Skeletal muscle satellite cell (primary cell): Measurements from ENCODE around the gene CCDC126. TPM values are rescaled to one million over a fixed set of nuclear protein-coding genes. Genes with fewer than 3 reads are reported as not detected.
"Not testable (repeated sequence)": the region's sequence is repeated elsewhere in the genome, so short reads cannot be mapped to it uniquely, and the experiment has no call there.

Experiments
- H3K27me3 ChIP-seq: 2 replicates; pipeline ENCODE4 v1.7.0; 2013; ENCODE audit warnings: low read length; ENCODE audit not compliant: control insufficient read depth, insufficient read depth
- H3K36me3 ChIP-seq: 2 replicates; pipeline ENCODE4 v1.7.0; 2013; ENCODE audit warnings: mild to moderate bottlenecking, control low read depth, low read length; ENCODE audit not compliant: insufficient read depth
- H3K4me1 ChIP-seq: 2 replicates; pipeline ENCODE4 v1.7.0; 2013; ENCODE audit warnings: low read length; ENCODE audit not compliant: control insufficient read depth, insufficient read depth
- H3K4me2 ChIP-seq: 2 replicates; pipeline ENCODE4 v1.7.0; 2013; ENCODE audit warnings: mild to moderate bottlenecking, low read length
- H3K4me3 ChIP-seq: 2 replicates; pipeline ENCODE4 v1.7.0; 2013; ENCODE audit warnings: low read length
- H3K9ac ChIP-seq: 2 replicates; pipeline ENCODE4 v1.7.0; 2013; ENCODE audit warnings: mild to moderate bottlenecking, low read depth, low read length, moderate library complexity
- H3K9me3 ChIP-seq: replicated peaks from 2 replicates; pipeline ENCODE4 v1.7.0; 2013; ENCODE audit warnings: mild to moderate bottlenecking, control low read depth, low read length
- small RNA-seq: library from RNA; depleted of rRNA; stranded (forward); fragments of <200 nt; gene quantifications from one replicate; pipeline ENCODE3, GENCODE V24; 2012

Gene CCDC126

DNA sequence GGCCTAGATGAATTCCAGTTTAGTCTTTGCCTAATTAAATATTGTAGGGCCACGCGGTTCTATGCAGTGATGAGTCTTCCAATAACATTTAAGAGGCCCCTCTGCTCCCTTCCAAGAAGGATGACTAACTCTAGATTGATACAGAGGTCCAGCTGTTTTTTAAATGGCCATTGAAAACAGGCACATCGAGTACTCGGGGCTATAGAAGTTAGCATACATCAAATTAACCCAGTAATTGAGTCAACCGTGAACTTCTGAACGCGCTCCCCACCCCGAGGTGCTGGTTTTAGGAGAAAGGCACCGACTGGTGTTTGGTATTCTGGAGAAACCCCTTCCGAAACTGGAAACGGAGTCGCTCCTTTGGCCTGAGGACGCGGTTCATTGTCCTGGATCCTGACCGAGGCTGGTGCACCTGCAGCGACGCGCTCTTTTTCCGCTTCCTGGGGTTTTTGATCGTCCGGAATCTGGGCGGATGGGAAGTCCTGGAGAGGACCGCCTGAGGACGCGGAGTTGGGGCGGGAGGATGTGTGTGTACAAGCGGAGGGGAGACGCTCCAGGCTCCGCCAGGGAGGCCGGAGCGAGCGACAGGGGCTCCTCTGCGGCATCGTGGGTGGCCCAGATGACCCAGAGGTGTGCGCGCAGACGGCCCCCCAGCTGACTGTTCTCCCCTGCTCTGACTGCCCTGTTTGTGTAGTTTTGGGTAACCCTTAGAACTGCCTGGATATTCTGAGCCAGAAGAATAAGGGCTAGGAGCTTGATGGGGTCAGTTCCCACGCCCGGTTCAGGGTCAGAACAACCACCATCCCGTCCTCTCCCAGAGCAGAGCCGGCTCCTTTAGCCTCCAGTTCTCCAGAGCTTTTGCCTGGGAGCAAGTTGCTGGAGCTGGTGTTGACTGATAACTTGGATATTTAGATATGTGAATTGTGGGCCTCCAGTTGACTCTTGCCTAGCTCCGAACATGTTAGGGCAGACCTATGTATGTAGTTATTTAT, 83.5 kb downstream of the CCDC126 start:
- Histone ChIP-seq H3K4me1 (peaks cover 13% of the 10 kb centered on the region), H3K9me3 (no peaks in the 10 kb centered on the region), H3K4me2 (peak overlapping the region; percentile 86), H3K9ac (peak overlapping the region; percentile 34), H3K4me3 (peak overlapping the region; percentile 73), H3K27me3 (no peaks in the 10 kb centered on the region), H3K36me3 (no peaks in the 10 kb centered on the region)

DNA sequence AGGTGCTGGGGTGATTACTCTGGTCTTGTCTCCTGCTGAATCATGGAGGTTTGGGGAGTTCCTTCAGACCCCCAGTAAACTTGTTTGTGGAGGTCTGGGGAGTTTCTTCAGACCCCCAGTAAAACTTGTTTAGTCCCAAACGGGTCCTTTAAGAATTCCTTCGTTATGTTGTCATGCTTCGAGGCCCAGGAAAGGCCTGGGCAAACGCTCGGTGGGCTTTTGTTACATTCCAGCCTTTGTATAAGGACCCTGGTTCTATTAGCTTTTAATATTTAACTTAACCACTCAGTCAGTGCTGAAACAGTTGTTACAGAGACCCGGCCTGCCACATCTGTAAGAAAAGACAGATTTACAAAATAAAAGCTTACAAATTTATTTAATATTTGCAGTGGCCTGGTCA, 86.9 kb downstream of the CCDC126 start:
- not testable (repeated sequence) for H3K27me3 ChIP-seq, H3K9ac ChIP-seq, H3K4me2 ChIP-seq, H3K4me3 ChIP-seq, H3K9me3 ChIP-seq, H3K36me3 ChIP-seq
- H3K4me1 ChIP-seq: peaks cover 20% of the 10 kb centered on the region

DNA sequence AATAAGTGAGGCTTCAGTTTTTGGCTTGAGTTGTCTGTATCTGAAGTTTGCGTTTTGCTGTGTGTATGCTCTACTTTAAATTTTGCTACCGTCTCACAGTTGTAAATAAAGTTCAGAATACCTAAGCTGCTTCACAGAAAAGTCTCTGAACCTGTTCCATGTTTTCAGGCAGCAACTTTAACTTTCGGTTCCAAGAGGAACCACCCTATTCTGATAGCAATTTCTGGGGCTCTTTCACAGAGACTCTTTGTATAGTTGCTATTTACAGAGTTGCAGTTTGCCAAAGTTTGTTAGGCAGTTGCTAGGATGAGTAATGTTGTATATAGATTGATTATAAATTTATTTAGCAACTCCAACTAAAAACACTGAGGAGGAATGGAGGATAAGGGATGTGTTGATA, 88.5 kb downstream of the CCDC126 start:
- Histone ChIP-seq H3K4me3 (no peak overlapping the region), H3K9me3 (no peaks in the 10 kb centered on the region), H3K27me3 (no peaks in the 10 kb centered on the region), H3K9ac (no peak overlapping the region), H3K4me1 (peaks cover 11% of the 10 kb centered on the region), H3K4me2 (no peak overlapping the region), H3K36me3 (no peaks in the 10 kb centered on the region)

DNA sequence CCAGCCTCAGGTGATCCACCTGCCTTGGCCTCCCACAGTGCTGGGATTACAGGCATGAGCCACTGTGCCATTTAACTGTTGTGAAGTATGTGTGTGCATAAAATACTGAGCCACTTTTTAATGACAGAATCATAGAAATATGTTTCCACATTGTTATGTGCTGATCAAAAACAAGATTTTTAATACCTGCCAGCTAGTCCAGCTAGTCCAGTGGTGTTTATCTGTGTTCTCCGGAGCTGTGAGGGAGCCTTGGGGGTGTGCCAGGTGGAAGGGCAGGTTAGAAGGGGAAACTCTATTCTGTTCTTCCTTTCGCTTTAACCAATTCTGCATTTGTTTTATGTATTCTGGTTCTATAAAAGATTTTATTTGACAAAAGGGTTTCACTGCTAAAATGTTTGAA, 89.8 kb downstream of the CCDC126 start:
- Histone ChIP-seq H3K4me3 (no peak overlapping the region), H3K36me3 (no peaks in the 10 kb centered on the region), H3K4me2 (peak overlapping the region; percentile 12), H3K9me3 (no peaks in the 10 kb centered on the region), H3K9ac (no peak overlapping the region), H3K27me3 (no peaks in the 10 kb centered on the region), H3K4me1 (peaks cover 10% of the 10 kb centered on the region)

DNA sequence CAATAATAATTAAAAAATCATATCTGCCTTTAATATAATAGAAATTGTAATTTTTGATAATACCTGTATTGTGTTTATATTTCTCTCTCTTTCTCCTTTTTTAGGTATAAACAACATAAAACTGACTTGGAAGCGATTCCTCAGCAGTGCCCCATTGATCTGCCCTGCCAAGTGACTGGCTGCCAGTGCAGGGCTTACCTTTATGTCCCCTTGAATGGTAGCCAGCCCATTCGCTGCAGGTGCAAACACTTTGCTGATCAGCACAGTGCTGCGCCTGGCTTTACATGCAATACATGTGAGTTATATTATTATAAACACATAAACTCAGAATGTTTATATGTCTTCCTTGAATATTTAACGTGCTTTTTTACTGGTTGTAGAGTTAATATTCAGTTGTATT, 92.0 kb downstream of the CCDC126 start:
- Histone ChIP-seq H3K9me3 (no peaks in the 10 kb centered on the region), H3K4me1 (peaks cover 10% of the 10 kb centered on the region), H3K36me3 (no peaks in the 10 kb centered on the region), H3K4me3 (no peak overlapping the region), H3K27me3 (no peaks in the 10 kb centered on the region), H3K4me2 (no peak overlapping the region), H3K9ac (no peak overlapping the region)

DNA sequence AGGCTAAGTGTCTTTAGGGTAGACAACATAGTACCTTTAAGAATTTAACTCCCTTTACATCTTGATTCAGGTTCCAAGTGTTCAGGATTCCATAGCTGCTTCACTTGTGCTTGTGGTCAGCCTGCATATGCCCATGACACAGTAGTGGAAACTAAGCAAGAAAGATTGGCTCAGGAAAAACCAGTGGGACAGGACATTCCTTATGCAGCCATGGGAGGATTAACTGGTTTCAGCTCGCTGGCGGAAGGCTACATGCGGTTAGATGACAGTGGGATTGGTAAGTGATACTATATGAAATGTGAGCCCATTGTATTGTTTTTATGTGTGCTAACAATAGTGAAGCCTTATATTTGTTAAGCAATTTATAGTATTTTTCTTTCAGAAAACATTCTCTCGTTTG, 94.1 kb downstream of the CCDC126 start:
- Histone ChIP-seq H3K27me3 (no peaks in the 10 kb centered on the region), H3K4me2 (no peak overlapping the region), H3K4me3 (no peak overlapping the region), H3K4me1 (peaks cover 10% of the 10 kb centered on the region), H3K9ac (no peak overlapping the region), H3K36me3 (no peaks in the 10 kb centered on the region), H3K9me3 (no peaks in the 10 kb centered on the region)

DNA sequence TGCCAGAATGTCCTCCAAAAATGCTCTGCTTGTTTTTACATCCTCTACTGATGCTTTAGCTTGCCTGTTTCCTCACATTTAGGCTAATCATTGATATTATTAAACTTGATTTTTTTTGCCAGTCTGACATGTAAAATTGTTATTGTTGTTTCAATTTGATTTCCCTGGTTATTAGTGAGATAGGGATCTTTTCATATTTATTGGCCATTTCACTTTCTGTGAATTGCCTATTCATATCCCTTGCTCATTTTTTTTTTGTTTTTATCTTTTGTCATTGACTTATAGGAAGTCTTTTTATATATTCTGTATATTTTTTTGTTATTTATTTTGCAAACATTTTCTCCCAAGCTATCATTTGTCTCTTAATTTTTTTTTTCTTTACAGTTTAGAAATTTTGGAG, 96.0 kb downstream of the CCDC126 start:
- Histone ChIP-seq H3K4me2 (no peak overlapping the region), H3K4me3 (no peak overlapping the region), H3K9ac (no peak overlapping the region), H3K27me3 (no peaks in the 10 kb centered on the region), H3K9me3 (no peaks in the 10 kb centered on the region), H3K36me3 (no peaks in the 10 kb centered on the region), H3K4me1 (peaks cover 9% of the 10 kb centered on the region)

Small RNAs within 50 kb of the gene (small RNA-seq; reads per million reads assigned to genes)
- not detected for gene AC006026.2
